EH (cell line): ENCODE data around the gene SEL1L3.

Source experiments
- DNase-seq: peaks from one replicate; pipeline ENCODE4 v3.0.0-alpha.2; 2015; ENCODE audit warnings: low read depth

Gene SEL1L3

GRCh38 chr4:25847329-25847728 lies 15.5 kb downstream of the SEL1L3 start:
- DNase-seq, result peak; percentile 66

- no peak for DNase-seq
Observed at GRCh38 chr4:25845841-25846653, 16.7 kb downstream of the SEL1L3 start.

- DNase-seq, result no peak
Observed at GRCh38 chr4:25844961-25845712, 17.7 kb downstream of the SEL1L3 start.

DNA sequence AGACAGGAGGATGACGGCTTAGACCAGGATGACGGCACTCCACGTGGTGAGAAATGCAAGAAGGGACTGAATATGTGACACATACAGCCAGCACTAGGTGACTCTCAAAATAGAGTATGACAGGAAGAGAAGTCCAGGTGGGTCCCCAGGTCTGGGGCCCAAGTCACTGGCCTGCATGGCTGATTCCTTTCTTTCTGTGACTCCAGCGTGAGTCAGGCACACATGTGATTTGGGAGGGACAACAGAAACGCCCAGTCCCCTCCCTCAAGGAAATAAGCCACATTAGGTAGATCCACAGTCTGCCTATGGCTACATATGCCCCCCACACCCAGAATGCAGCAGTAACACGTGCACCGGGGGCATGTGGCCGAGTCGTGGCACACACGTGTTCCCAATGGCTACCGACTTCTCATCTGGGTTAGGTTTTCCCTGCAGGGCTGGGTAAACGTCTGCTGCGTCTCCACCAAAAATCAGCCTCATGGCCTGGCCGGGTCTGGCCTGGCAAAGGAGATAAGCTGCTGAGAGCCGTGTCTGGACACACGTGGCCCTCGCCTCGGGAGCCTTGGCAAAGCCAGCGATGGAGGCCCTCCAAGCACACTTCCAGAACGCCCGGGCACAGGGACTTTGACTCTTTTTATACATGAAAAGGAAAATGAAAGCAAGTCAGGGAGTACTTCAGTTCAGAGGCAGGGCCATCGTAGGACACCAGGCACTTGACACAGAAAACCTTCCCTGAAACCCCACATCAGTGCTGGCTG lies 19.3 kb downstream of the SEL1L3 start:
- no peak for DNase-seq

- DNase-seq, result no peak
Observed at GRCh38 chr4:25842229-25842845, 20.5 kb downstream of the SEL1L3 start.

- no peak for DNase-seq
Observed at GRCh38 chr4:25839687-25840086, 23.1 kb downstream of the SEL1L3 start.

GRCh38 chr4:25839233-25839632 lies 23.6 kb downstream of the SEL1L3 start:
- DNase-seq, result no peak

GRCh38 chr4:25838526-25838925 lies 24.3 kb downstream of the SEL1L3 start:
- DNase-seq, result no peak

- no peak for DNase-seq
Observed at GRCh38 chr4:25837107-25837506, 25.7 kb downstream of the SEL1L3 start.

DNA sequence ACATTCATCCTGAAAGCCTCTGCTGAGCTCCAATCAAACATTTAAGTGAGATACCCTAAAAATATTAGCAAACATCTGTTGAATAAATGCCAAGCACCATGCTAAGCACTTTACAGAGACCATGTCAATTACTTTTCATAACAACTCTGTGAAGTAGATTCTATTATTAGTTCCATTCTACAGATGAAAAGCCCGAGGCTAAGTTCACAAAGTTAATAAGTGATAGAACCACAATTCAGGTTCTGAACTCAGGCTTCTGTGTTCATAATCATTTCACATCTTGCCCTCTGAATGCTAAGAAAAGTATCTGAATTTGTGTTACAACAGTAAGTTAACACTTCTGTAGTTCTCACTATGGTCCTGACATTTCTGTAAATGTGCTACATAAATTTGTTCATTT lies 27.4 kb downstream of the SEL1L3 start:
- peak; percentile 24 for DNase-seq

GRCh38 chr4:25834411-25835107 lies 28.2 kb downstream of the SEL1L3 start:
- DNase-seq, result no peak

GRCh38 chr4:25830548-25830947 lies 32.2 kb downstream of the SEL1L3 start:
- no peak for DNase-seq

DNA sequence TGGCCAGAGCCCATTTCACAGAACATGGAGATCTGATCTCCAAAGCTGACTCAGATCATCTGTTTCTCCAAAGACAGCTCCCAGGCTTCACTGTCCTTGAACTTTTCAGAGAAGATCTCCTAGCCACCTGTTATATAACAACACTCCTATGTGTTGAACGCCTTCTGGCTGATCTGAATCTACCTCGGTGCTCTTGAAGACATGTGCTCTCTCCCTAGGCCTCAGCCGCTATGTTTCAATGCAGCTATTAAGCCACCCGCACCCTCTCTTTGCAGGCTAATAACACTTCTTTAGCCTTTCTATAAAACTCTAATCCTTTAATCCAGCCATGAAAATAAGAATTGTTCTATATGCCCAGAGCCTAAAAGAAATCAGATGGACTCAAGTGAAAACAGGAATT lies 34.9 kb downstream of the SEL1L3 start:
- no peak for DNase-seq

DNA sequence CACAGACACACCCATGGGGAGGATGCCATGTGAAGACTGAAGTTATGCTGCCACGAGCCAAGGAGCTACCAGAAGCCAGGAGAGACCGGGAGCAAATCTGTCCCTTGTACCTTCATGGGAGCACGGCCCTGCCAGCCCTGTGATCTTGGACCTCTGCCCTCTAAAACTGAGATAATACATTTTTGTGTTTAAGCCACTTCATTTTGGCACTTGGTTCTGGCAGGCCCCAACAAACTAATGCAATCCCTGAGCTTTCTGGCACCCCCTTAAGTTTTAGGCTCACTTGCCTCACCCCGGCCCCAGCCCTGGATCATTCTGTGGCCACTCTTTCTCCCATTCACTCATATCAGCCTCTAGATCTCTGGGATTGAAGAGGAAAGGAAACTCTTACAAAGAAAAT lies 35.4 kb downstream of the SEL1L3 start:
- no peak for DNase-seq

DNA sequence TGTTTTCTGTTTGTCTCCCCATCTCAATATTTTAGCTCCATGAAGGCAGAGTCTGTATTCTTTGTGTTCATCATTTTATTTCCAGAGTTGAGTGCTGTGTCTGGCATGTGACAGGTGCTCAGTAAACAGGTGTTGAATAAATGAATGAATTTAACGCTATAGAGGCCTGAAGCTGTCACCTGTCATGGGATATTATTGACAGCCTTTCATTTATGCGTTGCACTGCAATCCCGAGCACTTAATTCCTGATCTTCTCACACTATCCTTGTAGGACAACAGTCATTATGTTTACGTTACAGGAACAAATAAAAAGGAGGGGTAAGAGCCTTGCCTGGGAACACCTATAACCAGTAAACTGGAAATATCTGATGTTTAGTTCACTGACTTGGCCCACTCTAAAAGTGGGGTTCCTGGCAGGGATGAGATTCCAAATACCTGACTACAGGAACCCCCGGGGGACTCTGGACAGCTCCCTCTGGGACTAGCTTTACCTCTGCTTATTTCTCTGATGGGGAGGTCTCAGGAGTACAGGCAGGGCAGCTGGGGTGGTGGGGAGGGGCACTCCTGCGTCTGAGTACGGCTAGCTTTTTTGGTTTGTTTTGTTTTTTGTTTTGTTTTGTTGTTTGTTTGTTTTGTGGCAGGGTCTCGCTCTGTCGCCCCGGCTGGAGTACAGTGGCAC lies 36.6 kb downstream of the SEL1L3 start:
- DNase-seq, result no peak

GRCh38 chr4:25823632-25824031 lies 39.2 kb downstream of the SEL1L3 start:
- DNase-seq, result no peak

GRCh38 chr4:25821899-25822298 lies 40.9 kb downstream of the SEL1L3 start:
- DNase-seq, result no peak

GRCh38 chr4:25821267-25821666 lies 41.5 kb downstream of the SEL1L3 start:
- no peak for DNase-seq

- DNase-seq, result no peak
Observed at GRCh38 chr4:25818876-25819275, 43.9 kb downstream of the SEL1L3 start.

GRCh38 chr4:25818371-25818871 lies 44.4 kb downstream of the SEL1L3 start:
- peak; percentile 65 for DNase-seq
